HUDEP-2 (cell line): Measurements from ENCODE around the gene NEDD4L.
A peak's percentile ranks its signal among the peaks of the same experiment; 100 is the strongest.
"Not testable (repeated sequence)": the region's sequence is repeated elsewhere in the genome, so short reads cannot be mapped to it uniquely, and the experiment has no call there.

ENCODE experiments used
- DNase-seq, 76 experiments: peaks; one replicate each; lab custom pipeline; 2025; ENCODE audit not compliant: unreplicated experiment in 76 of 76; lab: John Stamatoyannopoulos, UW

Gene NEDD4L

GRCh38 chr18:58251416-58251815, 207.4 kb downstream of the NEDD4L start:
- DNase-seq = no peak

DNA sequence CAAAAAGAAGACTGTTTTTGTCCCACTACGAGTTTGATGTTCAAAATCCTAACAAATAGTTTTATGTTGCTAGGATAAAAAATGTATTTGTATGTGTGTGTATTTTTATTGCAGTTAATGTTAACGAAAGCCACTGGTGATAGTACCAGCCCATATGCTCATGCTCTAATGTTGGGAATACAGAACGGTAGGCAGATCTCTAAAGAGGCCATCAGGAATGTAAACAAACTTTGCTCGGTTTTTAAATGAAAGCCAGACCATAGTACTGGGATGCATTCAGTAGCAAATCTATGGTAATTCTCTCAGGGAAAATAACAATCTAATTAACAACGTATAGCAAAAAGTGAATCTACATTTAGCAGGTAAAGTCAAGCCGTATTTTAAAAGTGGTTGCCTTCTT, 208.1 kb downstream of the NEDD4L start:
- no peak for DNase-seq

DNA sequence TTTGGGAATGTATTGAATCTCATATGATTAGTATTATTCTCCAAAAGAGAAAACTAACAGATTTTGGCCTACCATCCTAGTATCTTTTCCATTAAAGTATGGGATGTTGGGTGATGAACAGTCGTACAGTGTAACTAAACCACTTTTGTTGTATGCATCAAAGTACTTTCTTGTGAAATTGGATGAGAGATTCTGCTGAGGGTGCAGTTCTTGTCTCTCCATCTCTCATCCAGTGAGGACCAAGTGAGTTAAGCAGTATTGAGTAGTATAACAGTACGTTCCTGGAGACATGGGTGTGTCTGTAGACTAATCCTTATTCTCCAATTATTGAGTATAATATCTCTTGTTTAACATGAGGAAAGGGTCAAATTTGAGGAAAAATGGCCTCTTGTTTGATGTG, 209.3 kb downstream of the NEDD4L start:
- DNase-seq = no peak

GRCh38 chr18:58253871-58254270, 209.8 kb downstream of the NEDD4L start:
- no peak for DNase-seq

GRCh38 chr18:58254873-58255511, 211.0 kb downstream of the NEDD4L start:
- no peak for DNase-seq

DNA sequence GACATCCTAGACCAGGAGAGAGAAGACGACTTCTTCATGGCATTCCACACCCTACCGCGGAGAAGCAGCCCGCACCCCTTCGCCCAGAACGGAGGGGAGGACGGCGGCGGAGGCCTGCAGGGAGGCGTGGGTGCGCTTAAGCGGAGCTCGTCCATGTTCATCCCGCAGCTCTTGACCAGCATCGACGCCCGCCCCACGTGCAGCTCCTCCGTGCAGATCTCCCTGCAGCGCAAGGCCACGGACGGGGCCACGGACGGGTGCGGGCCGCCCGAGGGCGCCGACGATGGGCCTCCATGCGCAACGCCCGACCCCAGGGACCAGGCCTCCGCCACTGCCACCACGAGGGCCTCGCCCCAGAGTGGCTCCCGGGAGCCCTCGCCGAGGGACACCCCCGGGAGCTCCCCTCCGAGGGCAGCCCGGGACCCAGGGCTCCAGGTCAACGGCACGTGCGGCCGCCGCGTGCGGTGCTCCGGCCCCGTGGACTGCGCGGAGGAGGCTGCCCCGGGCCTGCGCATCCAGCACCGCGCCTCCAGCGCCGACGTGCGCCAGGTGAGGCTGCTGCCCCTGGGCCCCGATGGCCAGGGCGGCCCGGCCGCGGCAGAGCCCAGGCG, 211.8 kb downstream of the NEDD4L start:
- DNase-seq = no peak

- DNase-seq = no peak
These were observed 212.5 kb downstream of the NEDD4L start for GRCh38 chr18:58256316-58257080.

DNA sequence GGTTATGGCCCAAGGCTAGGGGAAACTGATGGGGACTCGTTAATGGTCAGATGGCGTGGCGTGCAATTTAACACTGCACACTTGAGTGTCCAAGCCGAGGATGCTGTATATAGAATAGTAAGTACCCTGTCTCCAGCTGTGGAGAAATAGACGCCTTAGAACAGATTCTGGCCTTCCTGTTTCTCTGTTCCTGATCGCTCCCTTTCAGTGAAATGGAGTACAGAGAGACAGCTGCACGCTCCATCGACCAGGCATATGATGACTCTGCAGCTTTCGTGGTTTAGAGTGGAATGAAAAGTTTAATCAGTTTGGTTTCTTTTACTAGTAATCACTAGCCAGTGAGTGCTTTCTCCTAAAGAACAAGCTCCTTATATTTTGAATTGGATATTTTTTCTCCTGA, 213.4 kb downstream of the NEDD4L start:
- peak in 1 of 76 experiments; percentile 33 for DNase-seq

GRCh38 chr18:58258692-58259342, 214.8 kb downstream of the NEDD4L start:
- DNase-seq = peak in 59 of 76 experiments; percentile 1 to 87 (median 54)

GRCh38 chr18:58263055-58263957, 219.3 kb downstream of the NEDD4L start:
- no peak for DNase-seq

DNA sequence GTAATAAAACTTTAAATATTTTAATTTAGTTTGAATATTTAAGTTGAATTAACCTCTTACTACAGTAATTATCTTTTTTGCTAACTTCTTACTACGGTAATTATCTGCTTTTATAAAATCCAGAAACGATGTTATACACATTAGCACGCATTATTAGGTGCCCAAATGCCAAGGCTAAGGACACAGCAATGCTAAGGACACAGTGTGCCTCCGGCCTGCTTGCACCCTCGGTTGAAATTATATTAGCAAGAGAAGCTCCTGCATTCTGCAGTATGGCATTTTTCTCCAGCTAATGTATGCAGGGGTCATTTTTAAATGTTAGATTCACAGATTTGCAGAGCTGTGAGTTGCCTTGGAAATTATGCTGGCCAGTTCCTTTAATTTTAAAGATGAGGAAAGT, 220.0 kb downstream of the NEDD4L start:
- no peak for DNase-seq

- DNase-seq = no peak
These were observed 220.8 kb downstream of the NEDD4L start for GRCh38 chr18:58264840-58265239.

GRCh38 chr18:58265489-58265888, 221.5 kb downstream of the NEDD4L start:
- not testable (repeated sequence) for DNase-seq

- DNase-seq = no peak
These were observed 222.3 kb downstream of the NEDD4L start for GRCh38 chr18:58266291-58266690.

GRCh38 chr18:58267493-58267892, 223.5 kb downstream of the NEDD4L start:
- no peak for DNase-seq

- DNase-seq = no peak
These were observed 224.8 kb downstream of the NEDD4L start for GRCh38 chr18:58268849-58269248.

DNA sequence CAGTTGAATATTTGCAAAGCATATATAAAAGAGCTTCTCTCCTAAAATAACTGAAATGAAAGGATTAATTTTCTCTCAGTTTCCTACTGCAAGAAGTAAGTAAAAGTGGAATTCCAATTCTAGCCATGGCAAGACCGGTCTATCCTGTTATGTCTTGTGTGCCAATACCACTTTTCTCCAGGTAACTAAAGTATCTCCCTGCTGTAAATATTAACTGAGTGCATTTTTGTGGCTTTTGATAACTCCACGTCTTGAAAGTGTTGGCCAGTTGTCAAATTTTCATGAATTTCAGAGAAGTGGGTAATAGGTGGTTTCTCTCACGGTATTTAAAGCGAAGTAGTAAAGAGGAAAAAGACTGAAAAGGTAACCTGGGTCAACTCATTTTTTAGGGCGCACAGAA, 225.9 kb downstream of the NEDD4L start:
- no peak for DNase-seq

GRCh38 chr18:58270396-58270795, 226.4 kb downstream of the NEDD4L start:
- DNase-seq = no peak

GRCh38 chr18:58271770-58272169, 227.7 kb downstream of the NEDD4L start:
- DNase-seq = no peak

DNA sequence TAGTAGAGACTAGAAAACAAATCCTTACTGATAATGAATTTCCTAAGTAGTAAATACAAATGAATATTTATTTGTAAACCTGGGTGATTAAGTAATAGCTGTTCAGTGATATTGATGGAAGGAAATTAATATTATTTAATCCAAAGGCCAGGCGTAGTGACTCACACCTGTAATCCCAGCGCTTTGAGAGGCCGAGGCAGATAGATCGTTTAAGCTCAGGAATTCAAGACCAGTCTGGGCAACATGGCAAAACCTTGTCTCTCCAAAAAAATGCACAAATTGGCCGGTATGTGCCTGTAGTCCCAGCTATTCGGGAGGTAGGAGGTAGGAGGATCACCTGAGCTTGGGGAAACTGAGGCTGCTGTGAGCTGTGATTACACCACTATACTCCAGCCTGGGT, 228.2 kb downstream of the NEDD4L start:
- no peak for DNase-seq
